Erythroblast (primary cell): ENCODE measurements around the gene ST3GAL4.

Experiments used
- GATA1 ChIP-seq: IDR thresholded peaks from 2 replicates; pipeline ENCODE4 v1.6.1; 2011; ENCODE audit warnings: low read depth, mild to moderate bottlenecking, control low read depth, low read length, moderate library complexity
- POLR2A ChIP-seq: IDR thresholded peaks from 2 replicates; pipeline ENCODE4 v1.6.1; 2011; ENCODE audit warnings: mild to moderate bottlenecking, low read length

GRCh38 chr11:126350836-126351235 lies 4.7 kb upstream of the ST3GAL4 start:
- TF ChIP-seq POLR2A (no peak), GATA1 (no peak)
